Parathyroid adenoma (tissue), 2 donors: ENCODE measurements around the gene CCDC117.

Experiments used
- H2AFZ ChIP-seq: fragments of 300-600 bp; sonication (generic); one replicate; pipeline ENCODE4 v1.7.0; 2017; ENCODE audit warnings: antibody characterized with exemption, mild to moderate bottlenecking
- H3K27ac ChIP-seq: fragments of 300-600 bp; sonication (generic); one replicate; pipeline ENCODE4 v1.7.0; 2017
- H3K27me3 ChIP-seq: fragments of 300-600 bp; sonication (generic); one replicate; pipeline ENCODE4 v1.7.0; 2017; ENCODE audit warnings: low read length; ENCODE audit not compliant: control insufficient read depth, insufficient read depth
- H3K36me3 ChIP-seq: fragments of 300-600 bp; sonication (generic); one replicate; pipeline ENCODE4 v1.7.0; 2017; ENCODE audit warnings: low read length; ENCODE audit not compliant: control insufficient read depth, insufficient read depth
- H3K4me1 ChIP-seq: fragments of 300-600 bp; sonication (generic); one replicate; pipeline ENCODE4 v1.7.0; 2017; ENCODE audit warnings: control low read depth
- H3K4me2 ChIP-seq: fragments of 300-600 bp; sonication (generic); one replicate; pipeline ENCODE4 v1.7.0; 2017; ENCODE audit warnings: low read length
- H3K4me3 ChIP-seq: fragments of 300-600 bp; sonication (generic); one replicate; pipeline ENCODE4 v1.7.0; 2017; ENCODE audit warnings: low read depth, low read length
- H3K79me2 ChIP-seq: fragments of 300-600 bp; sonication (generic); one replicate; pipeline ENCODE4 v1.7.0; 2017; ENCODE audit warnings: control low read depth
- H3K9ac ChIP-seq: fragments of 300-600 bp; sonication (generic); one replicate; pipeline ENCODE4 v1.7.0; 2017; ENCODE audit warnings: mild to moderate bottlenecking
- H3K9me3 ChIP-seq: fragments of 300-600 bp; sonication (generic); one replicate; pipeline ENCODE4 v1.7.0; 2017; ENCODE audit warnings: low read length; ENCODE audit not compliant: control insufficient read depth
- TF ChIP-seq, protein P1 (sequence below): fragments of 300-600 bp; sonication (generic); IDR thresholded peaks from one replicate; pipeline ENCODE4 v1.7.0; 2017; ENCODE audit warnings: antibody characterized with exemption, mild to moderate bottlenecking
- donor health status: primary hyperparathyroidism.

The CCDC117 gene, protein sequence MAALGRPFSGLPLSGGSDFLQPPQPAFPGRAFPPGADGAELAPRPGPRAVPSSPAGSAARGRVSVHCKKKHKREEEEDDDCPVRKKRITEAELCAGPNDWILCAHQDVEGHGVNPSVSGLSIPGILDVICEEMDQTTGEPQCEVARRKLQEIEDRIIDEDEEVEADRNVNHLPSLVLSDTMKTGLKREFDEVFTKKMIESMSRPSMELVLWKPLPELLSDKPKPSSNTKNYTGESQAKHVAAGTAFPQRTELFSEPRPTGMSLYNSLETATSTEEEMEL

DNA sequence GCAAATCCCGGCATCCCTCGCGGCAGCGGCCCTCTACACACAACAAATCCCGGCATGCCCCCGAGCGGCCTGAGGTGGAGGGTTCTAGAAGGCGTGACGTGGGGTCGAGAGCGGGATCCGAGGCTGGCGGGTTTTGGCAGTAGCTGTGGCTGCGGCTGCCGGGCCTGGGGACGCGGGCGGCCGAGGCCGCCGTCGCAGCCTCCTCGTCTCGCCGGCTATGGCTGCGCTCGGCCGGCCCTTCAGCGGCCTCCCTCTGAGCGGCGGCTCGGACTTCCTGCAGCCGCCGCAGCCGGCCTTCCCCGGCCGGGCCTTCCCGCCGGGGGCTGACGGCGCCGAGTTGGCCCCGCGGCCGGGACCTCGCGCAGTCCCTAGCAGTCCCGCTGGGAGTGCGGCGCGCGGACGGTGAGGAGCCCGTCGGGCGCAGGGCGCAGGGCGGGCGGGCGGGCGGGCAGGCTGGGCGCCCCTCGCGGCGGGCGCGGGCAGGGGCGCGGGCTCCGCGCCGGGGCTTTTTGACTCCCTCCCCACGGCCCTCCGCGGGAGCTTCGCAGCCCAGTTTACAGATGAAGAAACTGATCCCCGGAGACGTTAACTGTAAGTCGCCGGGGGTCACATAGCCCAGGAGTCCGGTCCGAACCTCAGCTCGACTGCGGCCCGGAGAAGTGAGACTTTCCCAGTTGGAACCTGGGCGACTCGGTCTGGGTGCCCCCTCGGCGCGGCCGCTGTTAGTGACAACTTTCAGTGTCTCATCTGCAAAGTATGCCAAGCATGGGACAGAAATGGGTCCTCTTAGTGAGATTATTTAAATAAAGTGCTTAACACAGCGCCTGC, at the start of gene CCDC117:
Gene CCDC117 (plus strand): TSS at position 63 of the 828 bp plus-strand sequence. CDS start 155 bp downstream, at position 218.
- Histone ChIP-seq H3K27ac (peak within 1 kb of the TSS; percentile 84), H3K79me2 (peaks cover 22% of the 10 kb centered on the region), H3K4me3 (peak within 1 kb of the TSS; percentile 95), H2AFZ (peak within 1 kb of the TSS; percentile 90), H3K4me2 (peak within 1 kb of the TSS; percentile 96), H3K9me3 (no peaks in the 10 kb centered on the region), H3K9ac (no peak within 1 kb of the TSS), H3K4me1 (no peaks in the 10 kb centered on the region), H3K27me3 (no peaks in the 10 kb centered on the region), H3K36me3 (no peaks in the 10 kb centered on the region)
- TF ChIP-seq, protein P1, sequence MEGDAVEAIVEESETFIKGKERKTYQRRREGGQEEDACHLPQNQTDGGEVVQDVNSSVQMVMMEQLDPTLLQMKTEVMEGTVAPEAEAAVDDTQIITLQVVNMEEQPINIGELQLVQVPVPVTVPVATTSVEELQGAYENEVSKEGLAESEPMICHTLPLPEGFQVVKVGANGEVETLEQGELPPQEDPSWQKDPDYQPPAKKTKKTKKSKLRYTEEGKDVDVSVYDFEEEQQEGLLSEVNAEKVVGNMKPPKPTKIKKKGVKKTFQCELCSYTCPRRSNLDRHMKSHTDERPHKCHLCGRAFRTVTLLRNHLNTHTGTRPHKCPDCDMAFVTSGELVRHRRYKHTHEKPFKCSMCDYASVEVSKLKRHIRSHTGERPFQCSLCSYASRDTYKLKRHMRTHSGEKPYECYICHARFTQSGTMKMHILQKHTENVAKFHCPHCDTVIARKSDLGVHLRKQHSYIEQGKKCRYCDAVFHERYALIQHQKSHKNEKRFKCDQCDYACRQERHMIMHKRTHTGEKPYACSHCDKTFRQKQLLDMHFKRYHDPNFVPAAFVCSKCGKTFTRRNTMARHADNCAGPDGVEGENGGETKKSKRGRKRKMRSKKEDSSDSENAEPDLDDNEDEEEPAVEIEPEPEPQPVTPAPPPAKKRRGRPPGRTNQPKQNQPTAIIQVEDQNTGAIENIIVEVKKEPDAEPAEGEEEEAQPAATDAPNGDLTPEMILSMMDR = no peak

DNA sequence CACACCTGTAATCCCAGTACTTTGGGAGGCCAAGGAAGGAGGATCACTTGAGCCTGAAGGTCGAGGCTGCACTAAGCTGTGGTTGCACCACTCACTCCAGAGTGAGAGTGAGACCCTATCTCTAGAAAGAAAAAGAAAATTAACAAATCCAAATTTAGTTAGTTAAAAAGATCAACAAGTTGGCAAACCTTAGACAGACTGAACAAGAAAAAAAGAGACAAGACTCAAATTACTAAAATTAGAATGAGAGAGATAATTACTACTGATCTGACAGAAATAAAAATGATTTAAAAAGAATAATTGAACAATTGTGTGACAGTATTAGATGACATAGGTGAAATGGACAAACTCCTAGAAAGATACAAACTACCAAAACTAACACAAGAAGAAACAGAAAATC, 44.5 kb upstream of the CCDC117 start:
- H3K27ac ChIP-seq = no peak overlapping the region
- no peak overlapping the region for H3K4me2 ChIP-seq
- no peak overlapping the region for H3K4me3 ChIP-seq
- H3K4me1 ChIP-seq = no peaks in the 10 kb centered on the region
- H3K9ac ChIP-seq = no peak overlapping the region
- no peak overlapping the region for H2AFZ ChIP-seq
- H3K36me3 ChIP-seq = no peaks in the 10 kb centered on the region
- TF ChIP-seq, protein P1 = no peak
- no peaks in the 10 kb centered on the region for H3K9me3 ChIP-seq
- no peaks in the 10 kb centered on the region for H3K79me2 ChIP-seq
- H3K27me3 ChIP-seq = no peaks in the 10 kb centered on the region

DNA sequence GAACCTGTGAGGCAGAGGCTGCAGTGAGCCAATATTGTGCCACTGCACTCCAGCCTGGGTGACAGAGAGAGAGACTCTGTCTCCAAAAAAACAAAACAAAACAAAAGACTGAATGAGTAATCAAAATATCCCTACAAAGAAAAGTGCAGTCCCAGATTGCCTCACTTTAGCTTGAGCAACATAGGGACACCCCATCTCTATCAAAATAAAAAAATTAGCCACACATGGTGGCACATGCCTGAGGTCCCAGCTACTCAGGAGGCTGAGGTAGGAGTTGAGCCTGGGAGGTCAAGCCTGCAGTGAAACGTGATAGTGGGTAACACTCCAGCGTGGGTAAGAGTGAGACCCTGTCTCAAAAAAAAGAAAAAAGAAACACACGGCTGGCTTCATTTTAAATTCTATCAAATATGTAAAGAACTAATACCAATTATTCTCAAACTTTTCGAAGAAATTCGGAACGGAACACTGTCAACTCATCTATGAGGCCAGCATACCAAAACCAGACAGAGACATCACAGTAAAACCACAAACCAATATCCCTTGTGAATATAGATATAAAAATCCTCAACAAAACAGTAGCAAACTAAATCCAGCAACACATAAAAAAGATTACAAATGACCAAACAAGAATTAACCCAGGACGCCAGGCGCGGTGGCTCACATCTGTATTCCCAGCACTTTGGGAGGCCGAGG, 43.7 kb upstream of the CCDC117 start:
- no peaks in the 10 kb centered on the region for H3K79me2 ChIP-seq
- no peaks in the 10 kb centered on the region for H3K36me3 ChIP-seq
- H3K4me3 ChIP-seq = no peak overlapping the region
- no peak overlapping the region for H3K9ac ChIP-seq
- no peaks in the 10 kb centered on the region for H3K27me3 ChIP-seq
- TF ChIP-seq, protein P1 = no peak
- no peaks in the 10 kb centered on the region for H3K9me3 ChIP-seq
- no peak overlapping the region for H2AFZ ChIP-seq
- no peak overlapping the region for H3K4me2 ChIP-seq
- no peak overlapping the region for H3K27ac ChIP-seq
- no peaks in the 10 kb centered on the region for H3K4me1 ChIP-seq

DNA sequence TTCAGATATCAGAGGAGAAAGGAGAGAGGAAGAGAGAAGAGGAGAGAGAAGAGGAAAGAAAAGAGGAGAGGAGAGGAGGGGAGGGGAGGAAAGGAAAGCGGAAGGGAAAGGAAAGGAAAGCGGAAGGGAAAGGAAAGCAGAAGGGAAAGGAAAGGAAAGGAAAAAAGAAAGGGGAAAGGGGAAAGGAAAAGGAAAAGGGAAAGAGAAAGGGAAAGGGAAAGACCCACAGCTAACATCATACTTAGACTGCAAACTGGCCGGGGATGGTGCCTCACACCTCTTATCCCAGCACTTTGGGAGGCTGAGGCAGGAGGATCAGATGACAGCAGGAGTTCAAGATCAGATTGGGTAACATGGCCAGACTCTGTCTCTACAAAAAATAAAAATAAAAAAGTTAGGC, 42.3 kb upstream of the CCDC117 start:
- Histone ChIP-seq H3K79me2 (no peaks in the 10 kb centered on the region), H3K4me3 (no peak overlapping the region), H3K27ac (no peak overlapping the region), H3K36me3 (no peaks in the 10 kb centered on the region), H3K4me1 (no peaks in the 10 kb centered on the region), H3K9me3 (no peaks in the 10 kb centered on the region), H3K9ac (no peak overlapping the region), H3K4me2 (no peak overlapping the region), H3K27me3 (no peaks in the 10 kb centered on the region), H2AFZ (no peak overlapping the region)
- TF ChIP-seq, protein P1 = no peak
